Astrocyte of the cerebellum (primary cell): Measurements from ENCODE around the gene TK1.
"Not testable (repeated sequence)": the region's sequence is repeated elsewhere in the genome, so short reads cannot be mapped to it uniquely, and the experiment has no call there.

Experiments used
- DNase-seq: peaks from one replicate; pipeline ENCODE4 v3.0.0-alpha.2; 2011; ENCODE audit warnings: low read depth
- H3K4me3 ChIP-seq: 2 replicates; pipeline ENCODE4 v1.5.1; 2011; ENCODE audit warnings: mild to moderate bottlenecking, low read depth, low read length, moderate library complexity
- in situ Hi-C: cut with HindIII; loops from 2 replicates; pipeline ENCODE4 v1.10.0; 2017; ENCODE audit warnings: low sequenced_read_pairs
- TF ChIP-seq, protein P1 (sequence below): IDR thresholded peaks from 2 replicates; pipeline ENCODE4 v1.5.1; 2012; ENCODE audit warnings: low read length, low read depth, moderate library complexity, mild to moderate bottlenecking; ENCODE audit errors: missing control alignments

TK1 gene

DNA sequence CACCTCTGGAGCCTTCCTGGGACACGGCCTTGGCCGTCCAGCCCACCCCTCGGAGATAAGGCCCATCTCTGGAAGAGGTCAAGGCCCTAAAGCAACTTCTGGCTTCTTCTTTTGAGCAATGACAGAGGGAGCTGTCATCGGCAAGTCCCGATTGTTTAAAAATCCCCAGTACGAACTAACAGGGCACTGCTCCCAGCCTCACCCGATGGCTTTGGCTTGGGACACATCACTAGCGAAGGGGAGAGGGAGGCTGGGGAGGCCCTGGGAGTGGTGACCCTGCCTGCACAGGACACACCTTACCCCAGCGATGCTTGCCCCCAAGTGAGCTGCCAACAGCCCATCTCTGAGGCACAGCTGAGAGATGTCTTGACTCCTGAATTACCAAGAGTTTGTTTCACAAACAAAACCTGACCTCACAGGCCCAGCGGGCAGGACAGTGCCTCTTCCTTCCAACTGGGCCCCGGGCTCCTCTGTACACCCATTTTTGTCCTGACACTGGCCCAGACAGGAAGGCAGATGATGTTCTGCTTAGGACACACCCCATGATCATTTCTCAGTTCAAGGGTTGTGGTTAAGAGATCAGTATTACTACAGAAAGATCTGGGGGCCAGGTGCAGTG lies 13.6 kb downstream of the TK1 start:
- DNase-seq, result no peak
- H3K4me3 ChIP-seq, result no peak overlapping the region
- in situ Hi-C loops, result no loop called here
- TF ChIP-seq, protein P1, sequence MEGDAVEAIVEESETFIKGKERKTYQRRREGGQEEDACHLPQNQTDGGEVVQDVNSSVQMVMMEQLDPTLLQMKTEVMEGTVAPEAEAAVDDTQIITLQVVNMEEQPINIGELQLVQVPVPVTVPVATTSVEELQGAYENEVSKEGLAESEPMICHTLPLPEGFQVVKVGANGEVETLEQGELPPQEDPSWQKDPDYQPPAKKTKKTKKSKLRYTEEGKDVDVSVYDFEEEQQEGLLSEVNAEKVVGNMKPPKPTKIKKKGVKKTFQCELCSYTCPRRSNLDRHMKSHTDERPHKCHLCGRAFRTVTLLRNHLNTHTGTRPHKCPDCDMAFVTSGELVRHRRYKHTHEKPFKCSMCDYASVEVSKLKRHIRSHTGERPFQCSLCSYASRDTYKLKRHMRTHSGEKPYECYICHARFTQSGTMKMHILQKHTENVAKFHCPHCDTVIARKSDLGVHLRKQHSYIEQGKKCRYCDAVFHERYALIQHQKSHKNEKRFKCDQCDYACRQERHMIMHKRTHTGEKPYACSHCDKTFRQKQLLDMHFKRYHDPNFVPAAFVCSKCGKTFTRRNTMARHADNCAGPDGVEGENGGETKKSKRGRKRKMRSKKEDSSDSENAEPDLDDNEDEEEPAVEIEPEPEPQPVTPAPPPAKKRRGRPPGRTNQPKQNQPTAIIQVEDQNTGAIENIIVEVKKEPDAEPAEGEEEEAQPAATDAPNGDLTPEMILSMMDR, result no peak

DNA sequence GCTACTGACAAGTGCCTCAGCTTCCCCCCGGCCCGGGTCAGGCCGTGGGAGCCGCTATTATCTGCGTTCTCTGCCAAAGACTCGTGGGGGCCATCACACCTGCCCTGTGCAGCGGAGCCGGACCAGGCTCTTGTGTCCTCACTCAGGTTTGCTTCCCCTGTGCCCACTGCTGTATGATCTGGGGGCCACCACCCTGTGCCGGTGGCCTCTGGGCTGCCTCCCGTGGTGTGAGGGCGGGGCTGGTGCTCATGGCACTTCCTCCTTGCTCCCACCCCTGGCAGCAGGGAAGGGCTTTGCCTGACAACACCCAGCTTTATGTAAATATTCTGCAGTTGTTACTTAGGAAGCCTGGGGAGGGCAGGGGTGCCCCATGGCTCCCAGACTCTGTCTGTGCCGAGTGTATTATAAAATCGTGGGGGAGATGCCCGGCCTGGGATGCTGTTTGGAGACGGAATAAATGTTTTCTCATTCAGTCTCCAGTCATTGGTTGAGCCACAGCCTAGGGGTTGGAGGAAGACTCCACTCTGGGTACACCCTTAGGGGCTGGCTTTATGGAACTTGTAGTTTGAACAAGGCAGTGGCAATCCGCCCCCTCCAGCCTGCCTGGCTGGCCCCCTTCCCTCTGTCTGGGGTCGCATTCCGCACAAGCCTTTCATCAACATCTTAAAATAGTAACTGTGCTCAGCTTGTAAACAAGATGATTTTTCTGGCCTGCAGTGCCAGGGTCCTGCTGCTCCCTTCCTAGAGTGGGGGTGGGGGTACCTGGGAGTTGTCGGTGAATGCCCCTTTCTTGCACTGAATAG lies 14.4 kb downstream of the TK1 start:
- no peak overlapping the region for H3K4me3 ChIP-seq
- TF ChIP-seq, protein P1, result no peak
- in situ Hi-C loops, result no loop called here
- no peak for DNase-seq

DNA sequence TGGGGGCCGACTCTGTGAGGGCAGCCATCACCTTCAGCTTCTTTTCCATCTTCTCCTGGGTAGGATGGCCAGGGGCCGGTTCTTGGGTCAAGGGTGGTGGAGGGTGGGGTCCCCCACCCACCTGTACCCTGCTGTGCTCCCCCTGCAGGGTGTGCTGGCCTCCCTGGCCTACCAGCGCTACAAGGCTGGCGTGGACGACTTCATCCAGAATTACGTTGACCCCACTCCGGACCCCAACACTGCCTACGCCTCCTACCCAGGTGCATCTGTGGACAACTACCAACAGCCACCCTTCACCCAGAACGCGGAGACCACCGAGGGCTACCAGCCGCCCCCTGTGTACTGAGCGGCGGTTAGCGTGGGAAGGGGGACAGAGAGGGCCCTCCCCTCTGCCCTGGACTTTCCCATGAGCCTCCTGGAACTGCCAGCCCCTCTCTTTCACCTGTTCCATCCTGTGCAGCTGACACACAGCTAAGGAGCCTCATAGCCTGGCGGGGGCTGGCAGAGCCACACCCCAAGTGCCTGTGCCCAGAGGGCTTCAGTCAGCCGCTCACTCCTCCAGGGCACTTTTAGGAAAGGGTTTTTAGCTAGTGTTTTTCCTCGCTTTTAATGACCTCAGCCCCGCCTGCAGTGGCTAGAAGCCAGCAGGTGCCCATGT lies 15.1 kb downstream of the TK1 start:
- H3K4me3 ChIP-seq, DNase-seq, in situ Hi-C loops: not testable (repeated sequence)

DNA sequence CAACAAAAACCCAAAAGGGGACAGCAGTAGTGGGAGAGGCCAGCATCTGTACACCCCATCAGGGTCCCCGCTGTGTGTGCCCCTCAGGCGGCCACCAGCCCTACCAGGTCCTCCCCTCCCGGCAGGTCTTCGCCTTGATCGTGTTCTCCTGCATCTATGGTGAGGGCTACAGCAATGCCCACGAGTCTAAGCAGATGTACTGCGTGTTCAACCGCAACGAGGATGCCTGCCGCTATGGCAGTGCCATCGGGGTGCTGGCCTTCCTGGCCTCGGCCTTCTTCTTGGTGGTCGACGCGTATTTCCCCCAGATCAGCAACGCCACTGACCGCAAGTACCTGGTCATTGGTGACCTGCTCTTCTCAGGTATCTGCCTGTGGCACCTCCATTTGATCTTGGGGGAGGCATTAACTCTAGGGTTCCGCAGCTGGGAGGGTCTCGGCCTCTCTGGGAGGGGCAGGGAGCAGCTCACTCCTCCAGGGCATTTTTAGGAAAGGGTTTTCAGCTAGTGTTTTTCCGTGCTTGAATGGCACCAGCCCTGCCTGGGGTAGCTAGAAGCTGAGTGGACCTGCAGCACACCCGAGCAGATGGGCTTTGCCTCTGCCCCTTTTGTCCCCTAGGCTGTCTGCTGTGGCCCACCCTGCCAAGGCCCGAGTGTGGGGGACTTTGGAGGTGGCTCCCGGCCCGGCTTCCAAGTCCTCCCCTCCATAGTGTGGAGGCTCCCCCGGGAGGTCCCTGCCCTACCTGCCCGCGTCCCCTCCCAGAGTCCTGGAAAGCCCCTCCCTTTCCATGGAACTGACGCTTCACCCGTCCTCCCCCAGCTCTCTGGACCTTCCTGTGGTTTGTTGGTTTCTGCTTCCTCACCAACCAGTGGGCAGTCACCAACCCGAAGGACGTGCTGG lies 15.9 kb downstream of the TK1 start:
- in situ Hi-C loops, result no loop called here

DNA sequence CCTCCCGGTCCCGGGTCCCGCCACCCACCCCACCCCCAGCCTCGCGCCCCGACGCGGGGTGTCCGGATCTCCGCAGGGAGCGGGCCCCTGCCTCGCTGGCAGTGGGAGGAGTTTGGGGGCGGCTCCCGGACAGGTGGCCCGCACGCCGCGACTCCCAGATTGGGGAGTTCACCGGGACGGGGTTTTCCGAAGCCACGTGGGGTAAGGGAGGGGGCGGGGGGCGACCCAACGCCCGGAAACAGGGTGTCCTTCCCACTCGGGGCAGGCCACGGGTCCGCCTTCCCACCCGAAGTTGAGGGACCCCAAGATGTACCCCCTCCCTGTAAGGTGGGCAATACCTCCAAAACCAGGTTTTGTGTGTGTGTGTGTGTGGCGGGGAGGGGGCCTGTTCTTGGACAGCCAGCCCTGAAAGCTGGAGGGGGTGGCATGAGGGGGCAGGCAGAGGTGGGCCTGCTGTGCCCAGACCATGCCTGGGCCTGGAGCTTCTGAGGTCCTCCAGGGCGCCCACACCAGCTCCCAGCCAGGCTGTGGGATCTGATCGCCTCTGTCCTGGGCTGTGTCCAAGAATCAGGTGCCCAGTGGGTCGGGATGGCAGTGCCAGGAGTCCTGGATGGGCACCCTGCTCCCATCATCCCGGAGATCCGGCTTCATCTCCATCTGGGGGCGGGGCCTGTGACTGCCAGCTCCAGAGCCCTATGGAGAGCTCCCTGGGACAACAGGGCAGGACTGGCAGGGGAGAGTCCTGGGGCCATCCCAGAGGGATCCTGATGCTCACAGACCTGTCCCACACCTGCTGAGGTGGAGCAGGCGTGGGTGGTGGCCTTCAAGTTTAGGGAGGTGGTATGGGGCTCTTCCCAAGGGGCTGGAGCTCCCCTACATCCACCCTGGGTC lies 17.7 kb downstream of the TK1 start:
- DNase-seq, result no peak
- in situ Hi-C loops, result no loop called here
- TF ChIP-seq, protein P1, result no peak
- H3K4me3 ChIP-seq, result peak overlapping the region; percentile 49

More for the DNA sequence above, 15.9 kb downstream of the TK1 start:
- DNase-seq, result no peak
- TF ChIP-seq, protein P1, result no peak
- H3K4me3 ChIP-seq, result no peak overlapping the region

DNA sequence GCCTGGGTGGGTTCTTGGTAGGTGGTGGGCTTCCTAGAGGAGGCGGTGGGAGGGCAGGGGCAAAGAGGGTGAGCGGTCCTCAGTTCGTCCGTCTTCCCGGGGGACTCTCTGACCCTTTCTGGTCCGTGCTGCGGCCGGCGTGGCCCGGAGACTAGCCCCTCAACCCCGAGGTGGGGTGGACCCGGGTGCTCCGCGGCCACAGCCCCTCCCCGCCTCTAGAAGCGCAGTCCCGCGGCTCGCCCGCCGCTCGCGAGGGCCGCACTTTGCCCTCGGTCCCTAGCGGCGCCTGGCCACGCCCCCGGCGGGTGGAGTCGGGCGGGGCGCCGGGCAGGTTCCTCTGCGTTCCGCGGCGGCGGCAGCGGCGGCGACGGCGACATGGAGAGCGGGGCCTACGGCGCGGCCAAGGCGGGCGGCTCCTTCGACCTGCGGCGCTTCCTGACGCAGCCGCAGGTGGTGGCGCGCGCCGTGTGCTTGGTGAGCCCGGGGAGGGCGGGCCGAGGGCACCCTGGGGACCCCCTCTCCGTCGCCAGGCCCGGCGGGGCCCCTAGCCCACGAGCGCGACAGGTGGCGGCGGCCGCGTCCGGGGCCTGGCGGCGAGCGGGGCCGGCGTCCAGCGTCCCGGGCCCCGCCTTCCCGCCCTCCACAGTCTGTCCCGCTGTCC lies 18.5 kb downstream of the TK1 start, which contains the start of gene SYNGR2:
TSS of gene SYNGR2 (plus strand) at position 340 of the 661 bp plus-strand sequence. CDS start at position 376, 36 bp downstream.
- in situ Hi-C loops, result no loop called here
- TF ChIP-seq, protein P1, result no peak
- DNase-seq, result no peak
- peak within 1 kb of the TSS; percentile 49 for H3K4me3 ChIP-seq
